ENCODE results near the gene MYL12B.
A peak's percentile ranks its signal among the peaks of the same experiment; 100 is the strongest.

The MYL12B gene

DNA sequence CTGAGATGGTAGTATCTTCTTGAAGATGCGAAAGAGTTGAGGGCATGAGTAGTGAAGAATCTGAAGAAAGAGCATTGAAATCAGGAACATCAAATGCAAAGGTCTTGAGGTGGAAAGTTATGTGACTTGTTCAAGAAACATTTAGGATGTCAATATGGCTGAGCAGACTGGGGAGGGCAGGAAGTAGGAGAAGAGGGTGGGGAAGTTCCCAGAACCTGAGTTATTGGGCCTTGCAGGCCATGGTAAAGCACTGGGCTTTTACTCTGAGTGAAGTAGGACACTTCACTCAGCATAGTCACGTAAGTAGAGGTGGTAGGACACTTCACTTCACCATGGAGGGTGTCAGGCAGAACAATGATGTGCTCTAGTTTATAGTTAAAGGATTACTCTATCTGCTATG is 26.1 kb upstream of the MYL12B start:
- DNase-seq, result no peak

DNA sequence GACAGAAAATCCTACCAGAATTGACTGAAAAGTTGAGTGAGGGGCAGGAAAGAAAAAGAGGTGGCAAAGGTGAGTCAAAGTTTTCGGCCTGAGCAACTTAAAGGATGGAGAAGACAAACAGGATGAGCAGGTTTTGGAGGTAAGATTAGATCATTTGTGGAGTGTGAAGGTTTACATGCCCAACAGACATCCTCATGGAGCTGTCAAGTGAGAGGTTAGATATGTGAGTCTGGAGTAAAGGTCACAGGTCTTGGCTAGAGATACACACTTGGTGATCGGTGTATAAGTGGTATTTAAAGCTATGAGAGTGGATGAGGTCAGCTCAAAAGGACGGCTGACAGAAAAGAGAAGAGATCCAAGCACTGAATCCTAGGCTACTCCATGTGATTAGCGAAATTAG is 25.5 kb upstream of the MYL12B start:
- DNase-seq, result no peak

DNA sequence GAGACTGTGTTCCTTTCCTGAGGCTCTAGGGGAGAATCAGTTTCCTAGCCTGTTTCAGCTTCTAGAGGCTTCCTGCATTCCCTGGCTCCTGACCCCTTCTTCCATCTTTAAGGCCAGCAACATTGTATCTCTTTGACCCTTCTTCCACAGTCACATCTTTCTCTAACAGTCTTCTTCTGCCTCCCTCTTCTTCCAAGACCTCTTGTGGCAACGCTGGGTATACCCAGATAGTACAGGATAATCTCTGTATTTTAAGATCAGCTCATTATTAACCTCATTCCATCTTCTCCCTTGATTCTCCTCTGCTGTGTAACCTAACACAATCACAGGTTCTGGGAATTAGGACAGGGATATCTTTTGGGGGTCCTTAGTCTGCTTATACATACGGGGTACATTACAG is 23.2 kb upstream of the MYL12B start:
- no peak for DNase-seq

DNA sequence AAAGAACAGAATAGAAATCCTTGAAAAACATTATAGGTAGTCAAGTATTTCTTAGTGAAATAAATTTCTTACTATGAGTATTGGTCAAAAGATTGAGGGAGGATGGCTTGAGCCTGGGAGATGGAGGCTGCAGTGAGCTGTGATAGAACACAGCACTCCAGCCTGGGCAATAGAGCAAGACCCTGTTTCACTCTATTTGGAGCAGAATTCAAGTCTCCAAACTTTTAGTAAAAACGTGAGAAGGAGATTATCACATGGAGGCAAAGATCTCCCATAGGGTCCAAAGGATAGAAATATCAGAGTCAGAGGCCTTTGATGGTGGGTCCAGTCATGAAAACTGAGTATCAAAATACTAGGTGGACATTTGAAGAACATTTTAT is 16.8 kb upstream of the MYL12B start:
- DNase-seq, result no peak

DNA sequence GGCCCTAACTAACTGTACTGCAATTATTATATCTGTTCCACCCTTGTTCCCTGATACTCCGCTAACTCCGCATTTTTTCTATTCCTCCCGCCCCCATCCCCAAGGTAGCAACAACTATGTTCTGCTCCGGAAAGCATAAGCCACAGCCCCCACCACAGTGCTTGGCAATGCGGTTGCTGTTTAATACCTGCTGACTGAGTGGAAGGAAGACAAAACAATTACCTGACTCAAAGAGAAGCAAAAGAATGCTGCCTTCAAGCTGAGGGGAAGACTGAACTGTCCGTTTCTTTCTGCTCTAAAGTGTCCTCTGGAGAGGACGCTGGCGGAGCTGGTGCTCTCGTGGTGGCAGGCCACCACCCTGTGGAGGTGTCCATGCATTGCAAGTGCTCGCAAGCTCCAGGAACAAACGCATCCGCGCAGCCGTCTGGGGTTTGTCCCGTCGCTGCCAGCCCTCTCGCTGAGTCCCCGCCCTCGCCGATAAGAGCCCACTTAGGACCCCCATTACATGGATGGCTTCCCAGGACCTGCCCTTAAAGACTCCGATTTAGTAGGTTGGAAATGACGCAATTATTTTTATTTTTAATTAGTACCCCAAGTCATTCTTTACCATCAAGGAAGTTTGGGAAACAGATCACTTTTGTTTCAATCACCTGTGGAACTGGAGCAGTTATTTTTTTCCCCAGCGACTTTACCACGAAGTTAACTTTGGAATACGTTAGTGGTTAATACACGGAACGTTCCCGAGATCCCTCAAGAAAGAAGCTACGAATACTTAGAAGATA is 15.9 kb upstream of the MYL12B start:
- peak; percentile 87 for DNase-seq

DNA sequence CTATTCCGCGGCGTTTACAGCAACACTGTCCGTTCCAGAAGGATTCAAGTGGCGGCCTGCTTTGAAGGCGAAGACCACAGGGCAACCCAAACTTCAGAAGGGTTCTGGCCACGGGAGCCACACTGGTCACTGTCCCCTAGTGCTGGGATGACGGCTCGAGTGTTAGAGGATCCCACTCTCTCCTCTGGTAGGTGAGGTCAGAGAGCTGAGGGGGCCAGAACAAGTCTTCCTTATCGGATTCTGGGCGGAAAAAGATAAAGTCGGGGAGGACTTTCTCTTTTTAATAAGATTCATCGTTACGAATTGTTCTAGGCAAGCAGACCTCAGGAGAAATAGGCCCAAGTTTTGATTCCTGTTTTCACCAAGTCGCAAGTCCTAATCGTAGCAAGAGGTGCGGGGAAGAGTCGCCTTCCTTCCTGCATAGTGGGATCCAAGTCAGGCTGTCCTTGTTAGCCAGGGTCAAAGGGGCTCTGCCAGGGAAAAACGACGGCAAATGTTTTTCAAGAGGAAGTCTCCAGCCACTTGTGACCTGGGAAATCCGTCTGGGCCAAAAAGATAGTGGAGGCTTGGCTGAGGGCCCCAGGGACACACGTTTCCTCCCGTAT is 15.2 kb upstream of the MYL12B start:
- no peak for DNase-seq

DNA sequence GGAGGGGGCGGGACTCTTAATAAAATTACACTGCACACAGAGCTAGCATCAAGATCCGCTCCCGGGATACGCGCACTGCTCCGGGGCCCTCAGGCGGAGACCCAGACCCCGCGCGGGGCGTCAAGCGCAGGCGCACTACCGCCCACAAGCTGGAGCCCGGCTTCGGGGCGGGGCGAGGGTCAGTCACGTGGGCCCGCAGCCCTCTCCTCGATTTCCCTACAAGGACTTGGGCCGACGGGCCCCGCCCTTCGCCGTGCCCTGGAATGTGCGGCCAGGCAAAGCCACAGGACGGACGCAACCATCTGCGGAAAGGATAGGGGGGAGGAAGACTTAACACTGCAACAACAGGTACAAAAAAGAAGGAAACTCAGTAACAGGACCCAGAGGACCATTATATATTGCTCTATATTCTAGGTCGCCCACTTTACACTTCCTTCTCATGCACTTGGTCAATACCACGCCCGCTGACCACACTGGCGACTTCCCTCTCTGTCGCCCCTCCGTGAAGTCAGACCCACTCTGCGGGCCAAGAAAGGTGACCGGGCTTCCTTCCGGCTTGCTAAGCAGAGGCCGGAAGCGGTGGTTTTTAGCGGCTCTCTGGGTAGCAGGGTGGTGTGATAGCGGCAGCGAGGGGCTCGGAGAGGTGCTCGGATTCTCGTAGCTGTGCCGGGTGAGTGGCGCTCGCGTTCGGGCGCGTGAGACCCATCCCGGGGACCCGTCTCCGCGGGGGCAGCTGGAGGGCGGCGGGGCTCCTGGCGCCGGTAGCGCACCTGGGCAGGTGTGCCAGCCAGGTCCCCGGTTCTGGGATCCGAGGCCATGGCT is 14.5 kb upstream of the MYL12B start, which contains the start of gene MYL12A:
Gene MYL12A, plus strand, starts transcription at position 562 of the 822 bp plus-strand sequence. CDS start 5,447 bp downstream, outside the sequence.
- DNase-seq, result peak; percentile 98

DNA sequence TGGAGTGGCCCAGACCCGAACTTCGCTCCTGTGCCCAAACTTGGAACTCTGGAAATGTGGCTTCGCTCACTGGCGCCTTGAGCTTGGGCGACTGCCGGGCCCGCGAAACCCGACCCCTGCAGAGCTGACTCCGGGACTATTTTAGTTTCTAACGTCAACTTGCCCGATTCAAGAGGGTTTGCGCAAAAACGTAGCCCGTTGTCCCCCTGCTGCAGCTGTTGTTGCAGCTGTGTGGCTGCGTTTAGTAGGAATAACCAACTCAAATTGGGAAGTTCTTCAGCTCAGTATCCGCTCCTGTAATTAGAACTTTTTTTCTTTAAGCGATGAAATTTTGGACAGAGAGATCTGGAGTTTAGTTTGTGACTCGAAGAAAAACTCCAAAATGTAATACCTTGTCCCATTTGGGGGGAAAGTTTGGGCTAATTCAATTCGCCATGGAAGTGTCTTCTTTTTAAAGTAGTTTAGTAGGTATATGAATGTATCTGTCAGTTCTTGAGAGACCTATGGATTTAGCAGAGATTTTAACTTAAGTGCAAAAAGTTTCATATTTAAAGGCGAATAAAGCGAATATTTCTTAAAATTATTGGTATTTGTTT is 13.8 kb upstream of the MYL12B start:
- DNase-seq, result peak; percentile 51

DNA sequence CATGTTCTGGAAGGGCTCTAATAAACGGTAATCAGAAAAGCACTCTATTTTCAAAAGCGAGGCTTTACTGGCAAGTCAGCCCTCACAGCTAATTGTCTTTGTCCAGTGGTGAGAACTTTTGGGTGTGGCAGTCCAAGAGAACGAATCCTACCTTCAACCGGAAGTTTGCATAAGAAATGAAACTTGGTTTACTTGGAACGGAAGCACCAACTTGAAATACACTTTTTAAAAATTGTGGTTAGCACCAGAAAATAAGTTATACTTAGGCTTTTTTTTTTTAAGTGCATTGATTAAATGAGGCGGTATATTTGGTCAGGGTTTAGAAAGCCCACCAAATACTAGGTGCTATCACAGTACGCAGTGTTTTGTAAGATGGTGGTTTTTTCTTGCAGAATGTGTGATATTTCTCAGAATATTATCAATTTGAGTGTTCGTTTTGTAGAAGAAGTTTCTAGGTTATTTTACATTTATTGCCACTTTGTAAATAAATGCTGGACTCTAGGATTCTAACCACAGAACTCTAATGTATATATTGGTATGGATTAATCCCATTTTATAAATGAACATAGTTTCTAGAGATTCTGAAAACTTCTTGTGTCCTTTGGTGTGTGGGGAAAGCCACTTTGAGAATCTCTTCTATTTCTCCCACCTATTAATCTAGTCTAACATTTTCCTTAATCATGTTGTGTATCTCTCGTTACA is 13.1 kb upstream of the MYL12B start:
- peak; percentile 77 for DNase-seq

DNA sequence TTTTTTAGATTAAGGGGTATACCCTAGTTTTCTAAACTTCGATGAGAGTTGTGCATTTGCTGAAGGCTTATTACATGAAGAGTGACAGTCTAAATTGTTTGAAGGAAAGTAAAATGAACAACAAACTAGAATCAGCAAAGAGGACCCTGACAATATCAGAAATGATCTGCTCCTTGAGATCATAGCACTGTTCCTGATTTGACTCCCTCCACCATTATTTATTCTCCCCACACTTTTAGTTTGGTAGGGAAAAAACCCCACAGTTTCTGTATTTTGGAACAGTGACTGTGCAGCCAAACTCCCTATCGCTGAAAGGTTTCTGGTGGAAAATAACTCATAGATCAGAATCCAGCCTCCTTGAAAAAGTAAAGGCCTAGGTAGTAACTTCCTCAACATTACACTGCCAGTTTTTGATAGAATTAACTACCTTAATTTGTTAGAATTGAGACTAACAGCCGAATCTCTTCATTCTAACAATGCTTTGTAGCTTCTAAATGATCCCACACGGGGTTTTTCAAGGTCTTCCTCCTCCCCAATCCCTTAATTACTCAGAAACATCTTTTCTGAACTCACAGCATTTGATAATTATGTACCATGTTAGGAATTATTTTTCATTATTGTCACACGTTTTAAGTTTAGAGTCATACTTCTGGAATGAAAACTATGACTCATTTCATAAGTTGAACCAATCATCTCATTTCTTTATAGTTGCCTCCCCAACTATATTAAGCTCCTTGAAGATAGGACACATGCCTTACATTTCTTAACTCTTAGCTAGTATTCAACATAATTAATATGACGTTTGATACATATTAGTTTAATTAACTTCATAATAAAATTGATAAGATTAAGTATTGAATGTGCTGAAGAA is 11.5 kb upstream of the MYL12B start:
- DNase-seq, result peak; percentile 93

DNA sequence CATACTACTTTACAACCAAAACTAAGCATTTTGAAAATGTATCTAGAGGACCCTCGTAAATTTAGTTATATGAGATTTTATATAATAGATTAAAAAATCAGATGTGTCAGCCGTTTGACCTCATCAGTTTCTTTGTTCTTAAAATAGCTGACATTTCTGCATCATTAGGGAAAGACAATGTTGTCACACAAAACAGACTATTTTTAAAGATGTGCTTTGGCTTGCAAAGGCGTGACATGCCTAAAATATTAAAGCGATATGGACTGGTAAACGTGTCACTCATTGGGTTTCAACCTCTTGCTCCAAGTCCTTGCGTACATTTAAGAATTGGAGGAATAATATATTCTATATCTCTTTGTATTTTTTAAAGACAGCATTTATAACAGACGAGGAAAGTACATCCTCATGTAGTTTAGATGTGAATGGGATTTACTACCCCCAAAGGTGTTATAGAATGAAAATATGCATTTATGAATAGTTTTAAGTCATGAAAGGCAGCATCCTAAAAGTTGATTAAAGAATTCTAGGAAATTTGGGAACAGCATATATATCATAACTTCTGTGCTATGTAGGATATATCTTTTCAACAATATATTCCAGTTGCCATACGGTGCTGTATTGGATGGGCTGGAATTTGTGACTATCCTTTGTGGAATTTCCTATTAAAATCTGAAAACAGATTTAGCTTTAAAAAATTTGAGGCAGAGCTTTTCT is 10.5 kb upstream of the MYL12B start:
- peak; percentile 53 for DNase-seq

DNA sequence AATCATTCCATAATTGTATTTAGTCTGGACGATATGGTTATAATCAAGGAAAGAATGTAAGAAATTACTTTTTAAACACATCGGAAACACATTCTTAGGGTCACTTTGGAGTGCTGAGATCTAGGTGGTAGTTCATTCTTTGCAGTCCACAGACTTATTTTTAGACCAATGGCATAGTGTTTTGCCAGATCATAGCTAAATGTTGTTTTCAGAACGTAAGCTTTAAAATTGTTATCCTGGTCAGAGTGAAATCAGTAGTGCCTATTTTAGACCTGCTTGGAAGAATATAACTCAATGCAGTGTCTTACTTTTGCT is 10.0 kb upstream of the MYL12B start:
- DNase-seq, result peak; percentile 86

DNA sequence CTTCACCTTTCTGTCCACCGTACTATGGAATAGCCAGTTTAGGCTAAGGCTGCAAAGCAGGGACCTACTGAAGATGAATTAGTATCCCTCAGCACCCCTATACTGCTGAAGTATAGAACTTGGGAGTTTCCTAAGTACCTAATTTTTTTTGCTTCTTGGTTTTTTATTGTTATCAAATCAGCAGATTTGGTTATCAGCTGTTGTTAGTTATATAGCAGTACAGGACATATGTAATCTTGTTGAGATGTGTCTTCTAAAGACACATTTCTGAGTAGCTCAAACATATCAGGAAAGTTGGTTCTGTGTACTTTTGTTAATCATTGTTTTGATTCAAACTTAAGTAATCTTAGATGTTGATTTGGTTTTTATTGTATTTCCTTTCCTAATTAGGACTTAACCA is 9.1 kb upstream of the MYL12B start:
- no peak for DNase-seq

DNA sequence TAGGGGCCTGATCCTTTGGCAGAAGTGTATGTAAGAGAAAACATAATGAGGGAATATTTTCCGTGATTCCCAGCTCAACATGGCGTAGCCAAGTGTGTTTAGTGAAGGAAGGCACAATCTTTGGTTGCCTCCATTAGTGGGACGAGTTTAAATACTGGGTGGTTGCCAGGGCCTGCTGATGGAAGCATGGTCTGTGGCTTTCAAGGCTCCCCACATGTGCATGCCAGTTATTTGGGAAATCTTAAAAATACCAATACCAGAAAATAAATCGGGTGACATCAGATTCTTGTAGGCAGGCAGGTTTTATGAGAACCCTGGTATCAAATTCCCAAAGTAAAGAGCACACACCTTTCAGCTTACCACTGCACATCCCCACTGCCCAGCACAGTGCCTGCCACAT is 7.2 kb upstream of the MYL12B start:
- no peak for DNase-seq

DNA sequence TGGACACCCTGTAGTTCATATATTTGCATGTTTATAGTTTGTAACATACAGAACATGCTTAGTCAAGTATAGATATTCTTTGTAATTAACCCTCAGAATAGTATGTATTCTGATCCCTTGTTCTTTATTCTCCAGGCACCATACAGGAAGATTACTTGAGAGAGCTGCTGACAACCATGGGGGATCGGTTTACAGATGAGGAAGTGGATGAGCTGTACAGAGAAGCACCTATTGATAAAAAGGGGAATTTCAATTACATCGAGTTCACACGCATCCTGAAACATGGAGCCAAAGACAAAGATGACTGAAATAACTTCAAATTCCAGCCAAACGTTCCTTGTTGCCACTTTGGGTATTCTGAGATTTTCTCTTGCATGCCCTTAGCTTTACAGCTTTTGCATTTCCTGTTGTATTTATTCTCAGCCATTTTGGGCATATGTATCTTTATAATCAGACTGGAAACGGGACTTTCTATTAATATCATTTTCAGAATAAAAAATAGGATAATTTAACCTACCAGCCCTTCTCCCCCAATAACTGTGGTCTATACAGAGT is 6.2 kb upstream of the MYL12B start:
- no peak for DNase-seq

DNA sequence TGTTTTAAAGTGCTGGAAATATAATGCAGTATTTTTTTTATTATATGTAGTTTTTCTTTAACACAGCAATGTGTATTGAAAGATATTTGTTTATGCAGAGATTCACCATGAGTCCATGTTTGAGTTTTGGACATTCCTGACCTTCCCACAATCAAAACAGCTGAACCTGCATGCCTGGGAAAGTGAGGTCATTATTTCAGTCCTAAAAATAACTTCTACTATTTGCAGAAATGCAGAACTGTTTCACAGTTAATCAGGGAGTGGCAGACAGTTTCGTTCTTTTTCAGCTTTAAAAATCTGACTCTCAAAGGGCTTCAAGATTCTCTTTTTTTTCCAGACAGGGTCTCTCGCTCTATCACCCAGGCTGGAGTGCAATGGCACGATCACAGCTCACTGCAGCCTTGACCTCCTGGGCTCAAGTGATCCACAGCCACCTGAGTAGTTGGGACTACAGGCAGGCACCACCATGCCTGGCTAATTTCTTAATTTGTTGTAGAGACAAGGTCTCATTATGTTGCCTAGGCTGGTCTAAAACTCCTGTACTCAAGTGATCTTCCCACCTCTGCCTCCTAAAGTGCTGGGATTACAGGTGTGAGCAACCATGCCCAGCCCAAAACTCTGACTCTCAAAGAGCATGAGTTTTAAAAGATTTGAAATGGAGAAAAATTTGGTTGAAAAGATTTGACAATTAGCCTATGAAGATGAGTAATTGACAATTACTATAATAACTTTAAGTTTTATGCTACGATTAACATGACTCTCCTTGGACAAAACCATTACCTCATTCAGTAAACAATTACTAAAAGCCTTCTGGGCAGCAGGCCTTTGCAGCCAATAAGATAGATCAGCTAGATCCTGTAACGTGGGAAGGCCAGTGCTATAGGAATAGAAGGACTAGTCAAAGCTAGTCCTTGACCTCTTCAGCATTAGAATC is 5.0 kb upstream of the MYL12B start:
- peak; percentile 85 for DNase-seq

DNA sequence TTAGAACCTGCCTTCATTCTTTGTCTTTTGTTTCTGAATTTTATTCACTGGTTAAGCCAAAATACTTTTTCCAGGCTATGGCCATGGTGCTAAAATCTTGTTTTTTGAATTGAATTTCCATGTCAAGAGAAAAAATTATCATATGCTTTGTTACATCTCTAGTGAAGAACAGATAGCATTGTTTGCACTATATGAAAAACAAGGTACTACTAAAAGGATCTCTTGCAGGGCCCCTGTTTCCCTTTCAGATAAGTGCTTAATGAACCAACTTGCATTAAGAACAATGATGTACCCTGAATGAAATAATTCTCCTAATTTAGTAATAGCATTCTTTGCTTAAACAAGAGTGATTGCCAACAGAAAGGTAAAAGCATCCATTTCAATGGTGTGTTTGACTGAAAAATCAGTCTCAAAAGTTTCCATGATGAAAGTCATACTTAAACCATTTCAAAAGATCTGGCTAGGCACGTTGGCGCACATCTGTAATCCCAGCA is 4.3 kb upstream of the MYL12B start:
- DNase-seq, result no peak

DNA sequence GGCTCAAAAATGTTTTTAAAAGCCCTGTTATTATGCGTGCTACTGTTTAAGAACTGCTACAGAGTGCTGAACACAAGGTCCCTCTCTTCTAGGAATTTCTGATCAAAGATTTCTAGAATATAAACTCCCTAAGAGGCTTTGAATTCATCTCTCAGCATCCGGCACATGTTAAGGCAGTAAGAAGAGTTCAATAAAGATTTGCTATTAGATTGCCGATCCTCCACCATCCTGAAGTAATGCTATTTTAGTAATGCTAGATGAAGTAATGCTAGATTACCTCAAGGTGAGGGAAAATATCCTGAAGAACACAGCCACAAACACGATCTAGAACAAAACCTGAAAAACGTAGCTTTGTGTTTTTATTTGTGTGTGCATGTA is 949 bp upstream of the MYL12B start:
- DNase-seq, result no peak

All from fibroblast of skin of back (primary cell).